Cardiac ventricle fibroblast (primary cell): ENCODE measurements around the gene KRAS. TPM values are rescaled to one million over a fixed set of nuclear protein-coding genes. Genes with fewer than 3 reads are reported as not detected.

Experiments used
- total RNA-seq: library from RNA; depleted of rRNA; stranded (reverse); fragments of >200 nt; gene quantifications from 2 replicates; pipeline ENCODE4 v1.2.3, GENCODE V29; 2015

The KRAS gene
- total RNA-seq, result 8.5 and 9.1 TPM in 2 replicates

GRCh38 chr12:25250744-25251730 is at the start of gene KRAS:
TSS of gene KRAS (minus strand) at chr12:25250929.

GRCh38 chr12:25195056-25195971 is 55.4 kb downstream of the KRAS start, which contains the start of the genes DNAI7 and ETFRF1:
TSS of gene DNAI7 (minus strand) at chr12:25195160. CDS start at chr12:25195078, 82 bp downstream.
TSS of gene ETFRF1 (plus strand) at chr12:25195237. CDS start at chr12:25203957, 8,720 bp downstream.

Other genes with a start within 250 kb of the KRAS start
- 0.12 and 0.54 TPM in 2 replicates for gene DNAI7, start 55.8 kb downstream of the KRAS start, total RNA-seq
- gene ETFRF1, start 55.7 kb downstream of the KRAS start, total RNA-seq, result 23.1 and 33.4 TPM in 2 replicates